ENCODE measurements around the gene PGAP3. TPM values are rescaled to one million over a fixed set of nuclear protein-coding genes. Genes with fewer than 3 reads are reported as not detected.

PGAP3 gene
- total RNA-seq, 2 experiments from 2014 or later, result 10.5 to 13.8 TPM

- Mint-ChIP-seq H3K9me3 (ENCODE audit: low read depth) (no peaks in the 10 kb centered on the region), H3K4me1 (peaks cover 2% of the 10 kb centered on the region), H3K4me3 (no peak overlapping the region), H3K36me3 (peaks cover 1% of the 10 kb centered on the region), H3K27me3 (peaks cover 13% of the 10 kb centered on the region), H3K27ac (no peak overlapping the region)
- CTCF ChIA-PET, result interaction anchor here (1.4 kb wide), 1 partner anchor 9 kb away, joined by 3 read pairs; no protein-coding TSS in a partner anchor
- DNase-seq (no peak), ATAC-seq (no peak)
Measured at GRCh38 chr17:39662551-39663339, 25.1 kb downstream of the PGAP3 start.

DNA sequence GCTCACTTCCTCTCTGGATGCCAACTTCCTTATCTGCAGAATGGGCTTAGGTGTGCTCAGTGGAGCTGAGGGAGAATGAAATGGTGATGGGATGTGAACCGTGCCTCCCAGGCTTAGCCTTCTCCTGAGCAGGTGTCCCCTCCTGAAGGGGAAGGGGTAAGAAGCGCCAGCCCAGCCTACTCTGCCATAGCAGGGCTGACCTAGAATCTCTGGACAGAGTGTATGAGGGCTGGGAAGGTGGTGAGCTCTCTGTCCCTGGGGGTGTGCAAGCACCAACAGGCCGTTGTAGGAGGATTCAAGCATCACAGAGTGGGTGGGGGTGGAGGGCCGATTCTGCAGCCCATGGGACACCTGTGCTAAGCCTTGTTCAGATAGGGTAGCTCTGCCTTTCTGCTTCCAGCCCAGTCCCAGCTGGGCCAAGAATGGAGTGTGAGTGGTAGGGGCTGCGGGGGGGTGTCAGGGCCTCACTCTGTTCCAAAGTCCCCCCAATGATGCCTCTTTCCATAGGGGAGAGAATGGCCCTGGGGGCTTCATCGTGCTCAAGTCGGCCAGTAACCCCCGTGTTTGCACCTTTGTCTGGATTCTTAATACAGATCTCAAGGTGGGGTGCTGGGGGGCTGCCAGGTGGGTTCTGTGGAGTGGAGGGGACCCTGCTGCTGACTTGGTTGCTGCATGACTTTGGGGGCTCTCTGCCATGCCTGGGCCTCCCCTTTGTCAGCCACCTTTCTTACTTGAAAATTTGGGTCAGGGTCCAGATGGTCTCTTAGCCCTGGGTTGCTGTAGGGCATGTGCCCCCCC, 25.9 kb downstream of the PGAP3 start:
- Mint-ChIP-seq H3K9me3 (ENCODE audit: low read depth) (no peaks in the 10 kb centered on the region), H3K27me3 (peaks cover 10% of the 10 kb centered on the region), H3K36me3 (peaks cover 1% of the 10 kb centered on the region), H3K4me1 (peaks cover under 1% of the 10 kb centered on the region), H3K27ac (no peak overlapping the region), H3K4me3 (no peak overlapping the region)
- DNase-seq (no peak), ATAC-seq (no peak)
- CTCF ChIA-PET, result no interaction called here

DNA sequence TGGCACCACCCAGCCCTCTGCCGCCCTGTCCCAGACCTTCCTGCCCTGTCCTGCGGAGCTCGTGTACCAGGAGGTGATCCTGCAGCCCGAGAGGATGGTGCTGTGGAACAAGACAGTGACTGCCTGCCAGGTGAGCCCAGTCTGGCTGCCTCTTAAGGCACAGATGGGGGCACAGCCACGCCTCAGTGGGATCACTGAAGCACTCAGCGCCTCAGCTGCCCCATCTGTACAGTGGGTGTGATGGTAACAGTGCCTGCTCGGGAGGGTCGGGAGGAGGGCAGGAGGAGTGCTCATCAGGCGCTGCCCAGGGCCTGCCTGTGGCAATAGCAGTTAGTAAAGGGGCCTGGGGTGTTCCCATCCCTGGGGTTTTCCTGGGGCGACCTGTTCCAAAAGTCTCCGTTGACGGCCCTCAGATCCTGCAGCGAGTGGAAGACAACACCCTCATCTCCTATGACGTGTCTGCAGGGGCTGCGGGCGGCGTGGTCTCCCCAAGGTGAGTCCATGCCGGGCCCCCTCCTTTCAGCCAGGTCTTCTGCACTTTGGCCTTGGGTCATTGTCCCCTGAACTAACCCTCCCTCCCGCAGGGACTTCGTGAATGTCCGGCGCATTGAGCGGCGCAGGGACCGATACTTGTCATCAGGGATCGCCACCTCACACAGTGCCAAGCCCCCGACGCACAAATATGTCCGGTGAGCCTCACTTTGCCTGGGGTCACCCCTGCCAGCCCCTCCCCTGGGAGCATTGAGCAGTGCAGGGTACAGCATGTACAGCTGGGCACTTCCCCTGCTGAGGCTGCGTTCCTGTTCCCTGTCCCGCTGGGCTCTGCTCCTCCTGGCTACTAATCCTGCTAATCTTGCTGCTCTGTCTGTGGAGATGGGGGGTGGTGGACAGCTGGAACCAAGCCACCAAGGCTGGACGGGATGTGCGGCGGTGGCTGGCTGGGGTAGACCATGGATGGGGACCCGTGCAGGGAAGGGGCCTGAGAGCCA, 27.2 kb downstream of the PGAP3 start:
- CTCF ChIA-PET, result interaction anchor here (0.6 to 1.0 kb wide), 3 partner anchors 8 to 106 kb away, joined by 3 to 5 read pairs (median 3); partner anchors contain the start of gene PNMT
- ATAC-seq (no peak), DNase-seq (no peak)
- H3K9me3 Mint-ChIP-seq (ENCODE audit: low read depth), result no peaks in the 10 kb centered on the region
- no peak overlapping the region for H3K4me3 Mint-ChIP-seq
- H3K27ac Mint-ChIP-seq, result no peak overlapping the region
- peaks cover 1% of the 10 kb centered on the region for H3K36me3 Mint-ChIP-seq
- H3K4me1 Mint-ChIP-seq, result no peaks in the 10 kb centered on the region
- no peaks in the 10 kb centered on the region for H3K27me3 Mint-ChIP-seq

- no peak overlapping the region for H3K4me3 Mint-ChIP-seq
- no peak overlapping the region for H3K27ac Mint-ChIP-seq
- no peaks in the 10 kb centered on the region for H3K27me3 Mint-ChIP-seq
- CTCF ChIA-PET, result interaction anchor here (1.0 kb wide), 2 partner anchors 9 kb away, joined by 3 to 5 read pairs; partner anchors contain the start of gene PNMT
- no peak for DNase-seq
- H3K36me3 Mint-ChIP-seq, result peaks cover 1% of the 10 kb centered on the region
- no peaks in the 10 kb centered on the region for H3K9me3 Mint-ChIP-seq (ENCODE audit: low read depth)
- no peaks in the 10 kb centered on the region for H3K4me1 Mint-ChIP-seq
- no peak for ATAC-seq
Measured at GRCh38 chr17:39660011-39660360, 27.9 kb downstream of the PGAP3 start.

GRCh38 chr17:39659279-39660010, 28.4 kb downstream of the PGAP3 start:
- ATAC-seq, result no peak
- DNase-seq, result no peak
- H3K27ac Mint-ChIP-seq, result no peak overlapping the region

GRCh38 chr17:39658760-39659159, 29.1 kb downstream of the PGAP3 start:
- H3K4me1 Mint-ChIP-seq, result peaks cover under 1% of the 10 kb centered on the region

More at GRCh38 chr17:39659279-39660010, 28.4 kb downstream of the PGAP3 start:
- CTCF ChIA-PET, result interaction anchor here (1.0 kb wide), 2 partner anchors 9 kb away, joined by 3 to 5 read pairs; partner anchors contain the start of gene PNMT
- no peaks in the 10 kb centered on the region for H3K4me1 Mint-ChIP-seq
- H3K27me3 Mint-ChIP-seq, result no peaks in the 10 kb centered on the region
- no peak overlapping the region for H3K4me3 Mint-ChIP-seq
- H3K9me3 Mint-ChIP-seq (ENCODE audit: low read depth), result no peaks in the 10 kb centered on the region
- peaks cover 1% of the 10 kb centered on the region for H3K36me3 Mint-ChIP-seq

DNA sequence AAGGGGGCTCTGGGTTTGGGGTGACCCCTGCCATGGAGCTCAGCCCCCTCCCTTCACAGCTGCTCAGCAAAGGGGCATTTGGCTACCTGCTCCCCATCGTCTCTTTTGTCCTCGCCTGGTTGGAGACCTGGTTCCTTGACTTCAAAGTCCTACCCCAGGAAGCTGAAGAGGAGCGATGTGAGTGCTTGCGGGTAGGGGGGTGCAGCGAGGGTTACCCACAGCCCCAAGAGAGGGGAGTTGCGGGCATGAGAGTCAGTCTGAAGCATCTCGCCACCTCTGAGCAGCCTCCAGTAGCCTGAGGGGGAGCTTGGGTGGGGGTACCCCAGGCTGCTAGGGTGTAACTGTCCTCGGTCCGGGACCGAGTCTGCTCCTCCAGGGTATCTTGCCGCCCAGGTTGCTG, 29.5 kb downstream of the PGAP3 start:
- H3K36me3 Mint-ChIP-seq, result peaks cover 1% of the 10 kb centered on the region
- ATAC-seq, result no peak
- CTCF ChIA-PET, result interaction anchor here (0.6 to 18.0 kb wide), 4 partner anchors 9 to 31 kb away, joined by 3 to 307 read pairs (median 3); partner anchors contain the start of gene PPP1R1B
- no peak overlapping the region for H3K27ac Mint-ChIP-seq
- no peak for DNase-seq
- H3K27me3 Mint-ChIP-seq, result no peaks in the 10 kb centered on the region
- H3K4me3 Mint-ChIP-seq, result no peak overlapping the region
- H3K4me1 Mint-ChIP-seq, result peaks cover 3% of the 10 kb centered on the region
- H3K9me3 Mint-ChIP-seq (ENCODE audit: low read depth), result no peaks in the 10 kb centered on the region

More at GRCh38 chr17:39658760-39659159, 29.1 kb downstream of the PGAP3 start:
- peaks cover 1% of the 10 kb centered on the region for H3K36me3 Mint-ChIP-seq
- no peak for ATAC-seq
- H3K9me3 Mint-ChIP-seq (ENCODE audit: low read depth), result no peaks in the 10 kb centered on the region
- CTCF ChIA-PET, result interaction anchor here (0.6 to 18.0 kb wide), 3 partner anchors 9 to 32 kb away, joined by 3 to 307 read pairs (median 3); partner anchors contain the start of gene PPP1R1B
- no peaks in the 10 kb centered on the region for H3K27me3 Mint-ChIP-seq
- H3K27ac Mint-ChIP-seq, result no peak overlapping the region
- no peak for DNase-seq
- H3K4me3 Mint-ChIP-seq, result no peak overlapping the region

DNA sequence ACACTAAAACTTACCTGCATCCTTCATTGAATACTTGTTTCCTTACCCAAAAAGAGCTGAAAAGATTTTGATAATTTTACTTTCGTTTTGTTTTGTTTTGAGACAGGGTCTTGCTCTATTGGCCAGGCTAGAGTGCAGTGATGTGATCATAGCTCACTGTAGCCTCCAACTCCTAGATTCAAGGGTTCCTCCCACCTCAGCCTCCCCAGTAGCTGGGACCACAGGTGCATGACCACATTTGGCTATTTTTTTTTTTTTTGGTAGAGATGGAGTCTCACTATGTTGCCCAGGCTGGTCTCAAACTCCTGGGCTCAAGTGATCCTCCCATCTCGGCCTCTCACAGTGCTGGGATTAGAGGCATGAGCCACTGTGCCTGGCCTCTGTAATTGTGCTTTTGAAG, 32.8 kb downstream of the PGAP3 start:
- H3K36me3 Mint-ChIP-seq, result no peaks in the 10 kb centered on the region
- no peak overlapping the region for H3K27ac Mint-ChIP-seq
- ATAC-seq, result no peak
- H3K4me1 Mint-ChIP-seq, result peaks cover 8% of the 10 kb centered on the region
- no peaks in the 10 kb centered on the region for H3K9me3 Mint-ChIP-seq (ENCODE audit: low read depth)
- H3K27me3 Mint-ChIP-seq, result no peaks in the 10 kb centered on the region
- no peak for DNase-seq
- H3K4me3 Mint-ChIP-seq, result no peak overlapping the region
- CTCF ChIA-PET, result interaction anchor here (1.0 to 18.0 kb wide), 12 partner anchors 9 to 326 kb away, joined by 3 to 307 read pairs (median 14); partner anchors contain the start of genes MIEN1, PNMT, PPP1R1B and PSMD3

DNA sequence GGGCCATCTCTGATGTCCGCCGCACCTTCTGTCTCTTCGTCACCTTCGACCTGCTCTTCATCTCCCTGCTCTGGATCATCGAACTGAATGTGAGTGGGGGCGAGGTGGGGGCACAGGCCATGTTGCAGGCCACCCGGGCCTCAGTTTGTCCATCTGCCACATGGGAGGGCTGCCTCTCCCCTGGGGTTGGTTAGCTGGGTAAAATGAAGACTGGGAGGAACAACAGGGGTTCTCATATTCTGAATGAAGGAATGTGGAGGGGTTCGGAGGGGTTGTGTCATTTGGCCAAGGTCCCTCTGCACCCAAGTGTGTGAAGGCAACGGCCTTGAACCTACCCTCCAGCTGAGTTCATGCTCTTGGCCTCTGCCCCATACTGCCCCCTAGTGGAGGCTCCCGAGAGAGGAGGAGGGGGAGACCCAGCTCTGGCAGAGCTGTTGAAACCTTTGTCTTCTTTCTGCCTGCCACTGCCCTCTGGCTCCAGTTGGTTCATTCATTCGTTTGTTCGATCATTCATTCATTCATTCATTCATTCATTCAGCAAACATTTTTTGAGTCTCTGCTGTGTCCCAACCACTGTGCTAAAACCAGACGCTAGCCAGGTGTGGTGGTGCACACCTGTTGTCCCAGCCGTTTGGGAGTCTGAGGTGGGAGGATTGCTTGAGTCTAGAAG, 34.1 kb downstream of the PGAP3 start:
- Mint-ChIP-seq H3K27ac (peak overlapping the region; percentile 24), H3K4me1 (peaks cover 12% of the 10 kb centered on the region), H3K4me3 (no peak overlapping the region), H3K9me3 (ENCODE audit: low read depth) (no peaks in the 10 kb centered on the region), H3K27me3 (no peaks in the 10 kb centered on the region), H3K36me3 (peaks cover 2% of the 10 kb centered on the region)
- CTCF ChIA-PET, result interaction anchor here (0.8 to 18.0 kb wide), 22 partner anchors 9 to 327 kb away, joined by 3 to 307 read pairs (median 6); partner anchors contain the start of genes MIEN1, PGAP3, PNMT and PPP1R1B
- DNase-seq (peak; percentile 87), ATAC-seq (peak; percentile 89)

DNA sequence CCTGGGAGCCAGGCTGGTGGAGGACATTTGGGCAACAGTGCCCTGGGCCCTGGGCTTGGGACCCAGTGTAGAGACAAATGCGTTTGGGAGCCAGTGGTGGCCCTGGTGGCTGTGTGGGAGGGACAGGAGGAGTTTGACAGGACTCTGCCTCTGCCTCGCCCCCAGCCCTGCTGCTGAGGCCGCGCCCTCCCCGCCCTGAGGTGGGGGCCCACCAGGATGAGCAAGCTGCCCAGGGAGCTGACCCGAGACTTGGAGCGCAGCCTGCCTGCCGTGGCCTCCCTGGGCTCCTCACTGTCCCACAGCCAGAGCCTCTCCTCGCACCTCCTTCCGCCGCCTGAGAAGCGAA, 34.6 kb downstream of the PGAP3 start:
- H3K9me3 Mint-ChIP-seq (ENCODE audit: low read depth), result no peaks in the 10 kb centered on the region
- H3K27me3 Mint-ChIP-seq, result no peaks in the 10 kb centered on the region
- H3K4me1 Mint-ChIP-seq, result peaks cover 12% of the 10 kb centered on the region
- H3K27ac Mint-ChIP-seq, result no peak overlapping the region
- CTCF ChIA-PET, result interaction anchor here (0.8 to 18.0 kb wide), 24 partner anchors 10 to 327 kb away, joined by 3 to 307 read pairs (median 6); partner anchors contain the start of genes MIEN1, PGAP3, PNMT and PPP1R1B
- H3K4me3 Mint-ChIP-seq, result no peak overlapping the region
- DNase-seq (no peak), ATAC-seq (peak; percentile 7)
- peaks cover 2% of the 10 kb centered on the region for H3K36me3 Mint-ChIP-seq

GRCh38 chr17:39652587-39653315, 35.1 kb downstream of the PGAP3 start:
- Mint-ChIP-seq H3K4me1 (peaks cover 12% of the 10 kb centered on the region), H3K27me3 (no peaks in the 10 kb centered on the region), H3K4me3 (no peak overlapping the region), H3K27ac (no peak overlapping the region), H3K9me3 (ENCODE audit: low read depth) (no peaks in the 10 kb centered on the region), H3K36me3 (peaks cover 2% of the 10 kb centered on the region)
- ATAC-seq (no peak), DNase-seq (no peak)
- CTCF ChIA-PET, result interaction anchor here (0.9 to 18.0 kb wide), 11 partner anchors 9 to 105 kb away, joined by 3 to 307 read pairs (median 13); partner anchors contain the start of genes PGAP3, PNMT, PPP1R1B and TCAP
